HCT116 (cell line): ENCODE data around the gene CDKN1A. TPM values are rescaled to one million over a fixed set of nuclear protein-coding genes. Genes with fewer than 3 reads are reported as not detected.

ENCODE experiments used
- ATAC-seq: fragments of 200-7000 bp; cut with Tn5 transposase; 2 replicates; pipeline ENCODE4 v1.9.1; 2020; ENCODE audit warnings: mild to moderate bottlenecking, moderate library complexity
- BruUV-seq: library from RNA; stranded (reverse); fragments of 400-500 nt; replicated peaks from 2 replicates; lab custom pipeline; 2021; lab: Mats Ljungman, UMichigan
- CTCF ChIA-PET: fragments of 300-600 bp; sonication (Branson Sonifier 250); formaldehyde crosslinking; loops from one replicate; lab custom pipeline; 2021; ENCODE audit warnings: antibody characterized with exemption; lab: Charles Lee
- POLR2A ChIA-PET: fragments of 300-600, 350-600 bp; sonication (Branson Sonifier 250); formaldehyde crosslinking; loops from one replicate; lab custom pipeline; 2021; ENCODE audit warnings: antibody characterized with exemption; lab: Charles Lee
- RAD21 ChIA-PET, 2 experiments: fragments of 300-600 bp; sonication (Branson Sonifier 250); formaldehyde crosslinking; loops; one replicate each; lab custom pipeline; 2023; ENCODE audit warnings: low total read pairs in 2 of 2; ENCODE audit not compliant: uncharacterized antibody in 2 of 2, unreplicated experiment in 2 of 2, low non-redundant PET in 1 of 2; lab: Charles Lee
- DNase-seq: peaks from one replicate; pipeline ENCODE4 v3.0.0-alpha.2; 2010; ENCODE audit warnings: low read depth, low spot score
- H2AFZ ChIP-seq: fragments of 200-600 bp; shearing (Covaris generic), sonication (generic); 2 replicates; pipeline ENCODE4 v1.6.1; 2017; ENCODE audit warnings: low read depth, mixed run types, mixed read lengths, antibody characterized with exemption, low read length; ENCODE audit not compliant: poor library complexity, severe bottlenecking
- H3K27ac ChIP-seq: 2 replicates; pipeline ENCODE4 v1.5.1; 2012; ENCODE audit warnings: low read depth, low read length
- H3K27me3 ChIP-seq: fragments of 200-600 bp; sonication (generic); 2 replicates; pipeline ENCODE4 v1.6.1; 2016; ENCODE audit warnings: mixed run types, low read length, mixed read lengths; ENCODE audit not compliant: insufficient read depth
- H3K36me3 ChIP-seq, 2 experiments: fragments of 200-500 bp in 1 of 2; fragments of 200-600 bp in 1 of 2; sonication (Bioruptor generic) in 1 of 2; sonication (generic) in 1 of 2; 2 replicates each; pipeline versions ENCODE4 v1.5.1 to v1.6.1; 2014 to 2016; ENCODE audit warnings: low read length in 2 of 2, inconsistent platforms in 1 of 2, mixed read lengths in 1 of 2, mixed run types in 1 of 2; ENCODE audit not compliant: insufficient read depth in 2 of 2, control insufficient read depth in 1 of 2
- H3K4me1 ChIP-seq, 2 experiments: fragments of 200-600 bp in 1 of 2; sonication (generic) in 1 of 2; 2 replicates each; pipeline versions ENCODE4 v1.5.1 to v1.6.1; 2012 to 2017; ENCODE audit warnings: low read length in 2 of 2, inconsistent platforms in 1 of 2, mild to moderate bottlenecking in 1 of 2, mixed read lengths in 1 of 2, mixed run types in 1 of 2, moderate library complexity in 1 of 2; ENCODE audit not compliant: insufficient read depth in 2 of 2, control insufficient read depth in 1 of 2
- H3K4me2 ChIP-seq: fragments of 200-600 bp; sonication (generic); 2 replicates; pipeline ENCODE4 v1.6.1; 2017; ENCODE audit warnings: mixed run types, low read length, mixed read lengths
- H3K4me3 ChIP-seq, 2 experiments: fragments of 200-600 bp in 1 of 2; sonication (generic) in 1 of 2; replicated peaks in 1 of 2; 2 replicates each; pipeline ENCODE4 v1.5.1; 2011 to 2016; ENCODE audit warnings: low read length in 2 of 2, control low read depth in 1 of 2, low read depth in 1 of 2, mild to moderate bottlenecking in 1 of 2, mixed read lengths in 1 of 2, mixed run types in 1 of 2
- H3K79me2 ChIP-seq: fragments of 200-600 bp; sonication (generic); 2 replicates; pipeline ENCODE4 v1.6.1; 2017; ENCODE audit warnings: mild to moderate bottlenecking, mixed run types, low read length, moderate library complexity, mixed read lengths; ENCODE audit not compliant: insufficient read depth
- H3K9ac ChIP-seq: fragments of 200-600 bp; sonication (generic); 2 replicates; pipeline ENCODE4 v1.6.1; 2016; ENCODE audit warnings: low read length, mixed read lengths
- H3K9me2 ChIP-seq: fragments of 200-600 bp; sonication (generic), shearing (Covaris generic); 2 replicates; pipeline ENCODE4 v1.6.1; 2017; ENCODE audit warnings: mixed run types, mild to moderate bottlenecking, moderate library complexity; ENCODE audit not compliant: insufficient read depth
- H3K9me3 ChIP-seq, 2 experiments: fragments of 200-500 bp in 1 of 2; fragments of 200-600 bp in 1 of 2; sonication (Bioruptor generic) in 1 of 2; sonication (generic) in 1 of 2; 2 replicates each; pipeline ENCODE4 v1.6.1; 2014 to 2017; ENCODE audit warnings: low read length in 2 of 2, mixed read lengths in 2 of 2, inconsistent platforms in 1 of 2, low read depth in 1 of 2, mild to moderate bottlenecking in 1 of 2, mixed run types in 1 of 2, moderate library complexity in 1 of 2; ENCODE audit not compliant: control insufficient read depth in 1 of 2, insufficient read depth in 1 of 2
- H4K20me1 ChIP-seq: fragments of 200-600 bp; sonication (generic), shearing (Covaris generic); 2 replicates; pipeline ENCODE4 v1.6.1; 2017; ENCODE audit warnings: mixed run types, mild to moderate bottlenecking, moderate library complexity; ENCODE audit not compliant: insufficient read depth
- CBX3 ChIP-seq: IDR thresholded peaks from 2 replicates; pipeline ENCODE4 v1.6.1; 2012; ENCODE audit warnings: low read depth
- CEBPB ChIP-seq: IDR thresholded peaks from 2 replicates; pipeline ENCODE4 v1.6.1; 2012; ENCODE audit warnings: low read depth
- CTCF ChIP-seq, 3 experiments: fragments of 200-600 bp in 1 of 3; sonication (generic) in 1 of 3; IDR thresholded peaks in 2 of 3; conservative IDR thresholded peaks in 1 of 3; 2 replicates each; pipeline ENCODE4 v1.5.1; 2012 to 2017; ENCODE audit warnings: low read depth in 2 of 3, low read length in 2 of 3, antibody characterized with exemption in 1 of 3, borderline replicate concordance in 1 of 3, control low read depth in 1 of 3, mild to moderate bottlenecking in 1 of 3, mixed read lengths in 1 of 3, mixed run types in 1 of 3, moderate library complexity in 1 of 3; ENCODE audit not compliant: insufficient read depth in 1 of 3
- MAX ChIP-seq: IDR thresholded peaks from 2 replicates; pipeline ENCODE4 v1.6.1; 2012
- SP1 ChIP-seq: IDR thresholded peaks from 2 replicates; pipeline ENCODE4 v1.6.1; 2012; ENCODE audit warnings: low read depth
- YY1 ChIP-seq: IDR thresholded peaks from 2 replicates; pipeline ENCODE4 v1.6.1; 2011; ENCODE audit warnings: low read length, low read depth, moderate library complexity, mild to moderate bottlenecking; ENCODE audit not compliant: insufficient replicate concordance; ENCODE audit errors: extremely low read depth
- intact Hi-C: fragments of 100-400 bp; cut with micrococcal nuclease; formaldehyde crosslinking; loops from 2 replicates; pipeline ENCODE4 v1.10.0; 2022
- total RNA-seq: library from RNA; stranded (reverse); gene quantifications from one replicate; pipeline ENCODE4 v1.2.1, GENCODE V29; 2021; ENCODE audit not compliant: unreplicated experiment

The CDKN1A gene
- total RNA-seq, 1 experiment from 2014 or later: 179 TPM

GRCh38 chr6:36662827-36663256, 15.7 kb upstream of the CDKN1A start:
- Histone ChIP-seq H3K27me3 (no peaks in the 10 kb centered on the region), H3K4me2 (peak overlapping the region; percentile 44), H3K9me3 (no peaks in the 10 kb centered on the region), H2AFZ (peak overlapping the region; percentile 23), H3K4me1 (peaks cover 43 to 57% of the 10 kb centered on the region in 2 experiments), H3K79me2 (no peaks in the 10 kb centered on the region), H3K9me2 (no peaks in the 10 kb centered on the region), H3K36me3 (no peaks in the 10 kb centered on the region), H3K4me3 (no peak overlapping the region), H3K27ac (no peak overlapping the region), H4K20me1 (no peaks in the 10 kb centered on the region), H3K9ac (no peak overlapping the region)
- intact Hi-C loops: no loop called here
- ChIA-PET RAD21 (interaction anchor here in 1 of 2 experiments (0.6 kb wide), 1 partner anchor 48 kb away, joined by 5 read pairs; no protein-coding TSS in a partner anchor), POLR2A (interaction anchor here (1.1 to 9.1 kb wide), 6 partner anchors 10 to 68 kb away, joined by 3 to 119 read pairs (median 3); partner anchors contain the start of gene CDKN1A), CTCF (no interaction called here)
- DNase-seq (no peak), ATAC-seq (0 out of 2 replicates have a peak, but pooled peaks have one; percentile 18)
- no TSS peak for BruUV-seq
- TF ChIP-seq CBX3: peak; percentile 20; the same call in 1 of the 2 replicates
- TF ChIP-seq CEBPB: peak; percentile 76
- TF ChIP-seq YY1: no peak
- TF ChIP-seq SP1: 0 out of 2 replicates have a peak, but pooled peaks have one; percentile 9

GRCh38 chr6:36663504-36664446, 14.7 kb upstream of the CDKN1A start:
- CTCF ChIA-PET: no interaction called here

More at GRCh38 chr6:36663504-36664446, 14.7 kb upstream of the CDKN1A start:
- H3K9me2 ChIP-seq: no peaks in the 10 kb centered on the region
- RAD21 ChIA-PET: no interaction called here
- no peaks in the 10 kb centered on the region for H4K20me1 ChIP-seq
- H3K4me3 ChIP-seq: no peak overlapping the region
- TF ChIP-seq MAX (0 out of 2 replicates have a peak, but pooled peaks have one; percentile 17), CEBPB (no peak), CTCF (IDR thresholded peaks at IDR 0.05 in 2 of 3, conservative IDR thresholded peaks at IDR 0.05 in 1 of 3; ENCODE audit: borderline replicate concordance in 1 of 3, insufficient read depth in 1 of 3, low read depth in 2 of 3, low read length in 2 of 3) (no peak), CBX3 (0 out of 2 replicates have a peak, but pooled peaks have one; percentile 12)
- TF ChIP-seq, all 23 proteins: peak for 2
- Histone ChIP-seq H2AFZ (peak overlapping the region; percentile 23), H3K4me2 (peak overlapping the region; percentile 44), H3K27me3 (no peaks in the 10 kb centered on the region), H3K79me2 (no peaks in the 10 kb centered on the region), H3K27ac (no peak overlapping the region), H3K4me1 (peaks cover 50 to 64% of the 10 kb centered on the region in 2 experiments), H3K9ac (no peak overlapping the region), H3K36me3 (no peaks in the 10 kb centered on the region), H3K9me3 (no peaks in the 10 kb centered on the region)
- no TSS peak for BruUV-seq
- POLR2A ChIA-PET: interaction anchor here (0.7 to 9.1 kb wide), 7 partner anchors 10 to 69 kb away, joined by 3 to 119 read pairs (median 3); partner anchors contain the start of gene CDKN1A
- DNase-seq (no peak), ATAC-seq (no peak)
- intact Hi-C loops: no loop called here
